Activated CD4-positive, alpha-beta T cell treated with anti-CD3 and anti-CD28 coated beads, Interleukin-2, amount 50 U/mL, for 1 hour (primary cell): ENCODE data around the gene LEKR1.
"Not testable (repeated sequence)": the region's sequence is repeated elsewhere in the genome, so short reads cannot be mapped to it uniquely, and the experiment has no call there.

ENCODE experiments used
- DNase-seq: peaks from one replicate; pipeline ENCODE4 v3.0.0-alpha.2; 2020

LEKR1 gene

GRCh38 chr3:156910022-156910421, 83.9 kb downstream of the LEKR1 start:
- no peak for DNase-seq

- DNase-seq, result not testable (repeated sequence)
These were observed 84.7 kb downstream of the LEKR1 start for GRCh38 chr3:156910831-156911230.

GRCh38 chr3:156914300-156914699, 88.1 kb downstream of the LEKR1 start:
- not testable (repeated sequence) for DNase-seq

- DNase-seq, result no peak
These were observed 89.2 kb downstream of the LEKR1 start for GRCh38 chr3:156915372-156915771.

- DNase-seq, result no peak
These were observed 92.6 kb downstream of the LEKR1 start for GRCh38 chr3:156918746-156919145.

GRCh38 chr3:156919818-156920217, 93.7 kb downstream of the LEKR1 start:
- DNase-seq, result no peak

GRCh38 chr3:156920399-156920798, 94.2 kb downstream of the LEKR1 start:
- DNase-seq, result no peak

GRCh38 chr3:156923349-156923748, 97.2 kb downstream of the LEKR1 start:
- DNase-seq, result no peak

- DNase-seq, result no peak
These were observed 112.6 kb downstream of the LEKR1 start for GRCh38 chr3:156938724-156939123.

- DNase-seq, result no peak
These were observed 113.2 kb downstream of the LEKR1 start for GRCh38 chr3:156939315-156939714.

- no peak for DNase-seq
These were observed 115.2 kb downstream of the LEKR1 start for GRCh38 chr3:156941311-156941710.

- no peak for DNase-seq
These were observed 122.5 kb downstream of the LEKR1 start for GRCh38 chr3:156948402-156949210.

- no peak for DNase-seq
These were observed 125.9 kb downstream of the LEKR1 start for GRCh38 chr3:156952011-156952410.

- no peak for DNase-seq
These were observed 131.6 kb downstream of the LEKR1 start for GRCh38 chr3:156957715-156958114.

- no peak for DNase-seq
These were observed 136.9 kb downstream of the LEKR1 start for GRCh38 chr3:156963096-156963495.

- no peak for DNase-seq
These were observed 138.4 kb downstream of the LEKR1 start for GRCh38 chr3:156964577-156964976.

- not testable (repeated sequence) for DNase-seq
These were observed 140.2 kb downstream of the LEKR1 start for GRCh38 chr3:156966349-156966748.

GRCh38 chr3:156973954-156974353, 147.8 kb downstream of the LEKR1 start:
- no peak for DNase-seq

- DNase-seq, result no peak
These were observed 148.8 kb downstream of the LEKR1 start for GRCh38 chr3:156974931-156975330.

GRCh38 chr3:156975721-156976120, 149.6 kb downstream of the LEKR1 start:
- no peak for DNase-seq

- no peak for DNase-seq
These were observed 150.8 kb downstream of the LEKR1 start for GRCh38 chr3:156976933-156977332.

- no peak for DNase-seq
These were observed 152.4 kb downstream of the LEKR1 start for GRCh38 chr3:156978481-156978961.

- DNase-seq, result no peak
These were observed 154.9 kb downstream of the LEKR1 start for GRCh38 chr3:156981005-156981404.

- DNase-seq, result no peak
These were observed 157.4 kb downstream of the LEKR1 start for GRCh38 chr3:156983559-156983958.

GRCh38 chr3:156985711-156986110, 159.6 kb downstream of the LEKR1 start:
- DNase-seq, result no peak
